ENCODE results near the gene SPTBN1.

- TF ChIP-seq CTCF (IDR thresholded peaks at IDR 0.05; ENCODE audit: borderline replicate concordance, extremely low read depth, low read length, poor library complexity, severe bottlenecking) = no peak
- no peak for TF ChIP-seq EZH2 (IDR thresholded peaks at IDR 0.05; ENCODE audit: borderline replicate concordance, low read depth, low read length, severe bottlenecking)
These were observed 113.7 kb downstream of the SPTBN1 start for GRCh38 chr2:54569745-54570301.

Measured in DND-41 (cell line).